Inflammatory macrophage treated with lipopolysaccharide for 1 hour (primary cell): Measurements from ENCODE around the gene OTUB1.
"Not testable (repeated sequence)": the region's sequence is repeated elsewhere in the genome, so short reads cannot be mapped to it uniquely, and the experiment has no call there.

ENCODE experiments used
- DNase-seq, 2 donors: peaks; one replicate each; pipeline ENCODE4 v3.0.0-alpha.2; 2020 to 2022

Gene OTUB1

DNA sequence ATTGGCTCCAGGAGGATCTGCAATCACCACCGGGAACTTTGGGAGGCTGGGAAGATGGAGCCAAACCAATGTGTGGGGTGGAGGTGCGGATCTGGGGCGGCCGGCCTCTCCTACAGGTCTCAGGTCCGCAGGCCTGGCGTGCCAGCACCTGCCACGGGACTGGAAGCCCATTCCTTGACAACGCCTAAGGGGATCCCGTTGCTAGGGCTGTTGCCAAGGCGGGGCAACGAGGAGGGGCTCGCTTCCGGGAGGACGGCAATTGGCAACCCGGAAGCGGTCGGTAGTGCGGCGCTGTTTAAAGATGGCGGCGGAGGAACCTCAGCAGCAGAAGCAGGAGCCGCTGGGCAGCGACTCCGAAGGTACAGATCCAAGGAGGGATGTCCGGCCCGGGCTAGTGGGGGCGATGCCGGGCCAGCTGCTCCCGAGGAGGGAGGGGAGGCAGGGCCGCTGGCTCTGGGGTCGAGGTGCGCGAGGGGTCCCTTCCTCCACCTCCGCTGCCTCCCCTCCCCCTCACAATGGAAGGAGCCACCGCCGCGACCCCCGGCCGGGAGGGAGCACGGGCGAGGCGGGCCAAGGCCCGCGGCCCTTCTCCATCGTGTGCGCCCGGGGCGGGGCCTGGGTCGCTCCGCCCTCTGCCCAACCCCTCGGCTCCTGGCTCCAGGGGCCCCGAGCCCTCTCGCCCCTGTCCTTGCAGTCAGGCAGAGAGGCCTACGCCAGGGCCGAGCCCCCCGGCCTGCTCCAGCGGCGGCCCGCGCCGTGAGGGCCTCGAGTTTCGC lies at the start of gene OTUB1:
TSS of gene OTUB1 (plus strand) at position 283 of the 776 bp plus-strand sequence. CDS start at position 302, 19 bp downstream.
- peak; percentile 81 to 85 for DNase-seq

DNA sequence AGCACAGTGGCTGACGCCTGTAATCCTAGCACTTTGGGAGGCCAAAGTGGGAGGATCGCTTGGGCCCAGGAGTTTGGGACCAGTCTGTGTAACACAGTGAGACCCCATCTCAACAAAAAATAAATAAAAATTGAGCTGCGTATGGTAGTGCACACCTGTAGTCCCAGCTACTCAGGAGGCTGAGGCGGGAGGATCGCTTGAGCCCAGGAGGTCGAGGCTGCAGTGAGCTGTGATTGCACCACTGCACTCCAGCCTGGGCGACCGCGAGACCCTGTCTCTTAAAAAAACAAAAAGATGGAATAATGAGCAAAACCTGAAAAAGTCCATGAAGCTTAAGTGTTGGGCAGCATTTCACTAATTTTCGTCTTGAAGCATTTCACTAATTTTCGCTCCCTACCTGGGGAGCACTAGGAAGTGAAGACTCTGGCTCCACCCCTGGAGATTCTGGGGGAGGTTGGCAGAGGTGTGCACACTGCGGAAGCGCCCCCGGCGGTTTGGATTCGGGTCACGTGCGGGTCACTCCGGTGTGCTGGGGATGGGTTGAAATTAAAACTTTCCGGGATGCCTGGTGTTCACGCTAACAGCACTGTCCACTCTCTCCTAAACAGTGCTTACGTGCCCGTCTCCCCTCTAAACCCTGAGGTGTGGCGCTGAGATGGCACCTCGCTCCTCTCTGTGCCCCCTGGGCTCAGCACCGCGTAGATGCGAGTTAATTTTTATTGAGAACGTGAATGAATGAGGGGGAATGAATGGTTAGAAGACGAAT lies 48.3 kb upstream of the OTUB1 start:
- DNase-seq, result no peak

DNA sequence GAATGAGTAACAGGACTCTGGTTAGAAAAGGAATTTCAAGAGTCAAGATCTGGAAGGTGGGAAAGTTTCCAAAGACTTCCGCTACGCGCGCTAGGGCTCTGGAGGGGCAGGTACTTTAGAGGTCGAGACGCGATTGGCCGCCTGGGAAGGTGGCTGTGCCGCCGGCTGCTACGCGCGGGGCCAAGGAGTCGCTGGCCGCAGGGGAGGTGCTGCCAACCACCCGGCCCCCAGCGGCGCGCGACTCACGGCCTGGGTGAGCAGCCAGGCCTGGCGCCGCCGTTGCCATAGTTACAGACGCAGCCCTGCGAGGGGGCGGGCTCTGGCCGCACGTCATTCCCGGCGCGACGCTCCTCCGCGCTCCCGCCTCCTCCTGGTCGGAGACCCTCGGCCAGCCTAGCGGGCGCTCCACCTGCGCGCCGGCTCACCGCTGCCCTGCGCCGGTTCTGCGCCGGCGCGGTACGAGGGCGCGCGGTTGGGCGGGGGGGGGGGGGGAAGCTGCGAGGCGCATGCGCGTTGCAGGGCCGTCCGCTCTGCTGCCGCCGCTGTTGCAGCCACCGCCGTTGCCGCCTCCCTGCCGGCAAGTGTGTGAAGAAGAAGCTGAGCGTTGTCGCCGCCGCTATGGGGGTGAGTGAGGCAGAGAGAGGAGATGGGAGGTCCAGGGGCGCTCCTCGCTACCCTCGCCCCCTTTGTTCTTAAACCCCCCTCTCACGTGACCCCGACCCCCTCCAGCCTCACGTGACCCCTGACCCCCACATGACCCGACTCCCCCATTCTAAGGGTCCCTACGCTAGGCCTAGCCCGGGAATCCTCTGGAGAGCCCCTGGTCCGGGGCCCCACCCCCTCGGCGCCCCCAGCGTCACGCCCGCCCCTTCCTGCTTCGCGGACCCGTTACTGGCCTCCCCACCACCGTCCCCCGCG lies 47.5 kb upstream of the OTUB1 start, which contains the start of gene NAA40:
TSS of gene NAA40 (plus strand) at position 524 of the 918 bp plus-strand sequence. CDS start at position 619, 95 bp downstream.
- DNase-seq, result peak; percentile 78 to 84

DNA sequence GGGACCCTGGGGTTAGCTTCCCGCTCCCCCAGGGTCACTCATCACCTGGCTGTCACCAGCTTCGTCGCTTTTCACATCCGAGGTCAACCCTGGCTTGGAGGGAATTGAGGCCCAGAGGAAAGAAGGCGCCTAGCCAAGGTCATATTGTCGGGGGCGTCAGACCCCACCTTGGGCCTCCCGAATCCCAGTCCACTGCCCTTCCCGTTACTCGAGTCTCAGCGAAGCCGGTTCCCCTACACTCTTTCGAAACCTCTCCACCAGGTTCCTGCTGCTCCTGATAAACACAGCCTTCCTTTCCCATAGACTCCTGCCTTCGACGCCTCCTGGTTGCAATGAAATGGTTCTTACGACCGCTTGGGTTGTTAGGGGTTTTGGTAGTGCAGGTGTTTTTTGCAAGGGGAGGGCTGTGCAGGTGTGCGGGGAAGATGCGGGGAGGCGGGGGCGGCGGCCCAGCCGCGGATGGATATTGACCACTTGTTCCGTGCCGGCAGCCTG lies 46.8 kb upstream of the OTUB1 start:
- peak in 1 of 2 donors; percentile 15 for DNase-seq

DNA sequence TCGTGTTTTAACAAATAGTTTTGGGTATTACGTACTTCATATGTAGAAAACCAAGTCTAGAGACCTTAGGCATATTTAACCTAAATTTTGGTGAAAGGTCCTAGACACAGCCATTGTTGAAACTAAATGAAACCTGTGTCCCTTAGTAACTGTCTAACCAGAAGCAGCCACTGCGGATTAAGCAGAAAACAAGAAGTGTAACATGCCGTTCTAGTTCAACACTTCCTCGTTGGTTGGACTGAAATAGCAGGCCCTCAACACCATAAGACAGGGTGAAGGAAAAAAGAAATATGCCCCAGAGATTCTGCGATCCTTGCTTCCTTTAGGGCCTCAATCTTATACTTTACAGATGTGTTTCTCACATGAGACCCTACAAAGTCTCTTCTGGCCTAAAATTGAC lies 45.5 kb upstream of the OTUB1 start:
- peak; percentile 32 to 47 for DNase-seq

- no peak for DNase-seq
Measured at GRCh38 chr11:63941901-63942300, 44.3 kb upstream of the OTUB1 start.

GRCh38 chr11:63942803-63943202 lies 43.4 kb upstream of the OTUB1 start:
- DNase-seq, result no peak

GRCh38 chr11:63944987-63945386 lies 41.3 kb upstream of the OTUB1 start:
- DNase-seq, result no peak

DNA sequence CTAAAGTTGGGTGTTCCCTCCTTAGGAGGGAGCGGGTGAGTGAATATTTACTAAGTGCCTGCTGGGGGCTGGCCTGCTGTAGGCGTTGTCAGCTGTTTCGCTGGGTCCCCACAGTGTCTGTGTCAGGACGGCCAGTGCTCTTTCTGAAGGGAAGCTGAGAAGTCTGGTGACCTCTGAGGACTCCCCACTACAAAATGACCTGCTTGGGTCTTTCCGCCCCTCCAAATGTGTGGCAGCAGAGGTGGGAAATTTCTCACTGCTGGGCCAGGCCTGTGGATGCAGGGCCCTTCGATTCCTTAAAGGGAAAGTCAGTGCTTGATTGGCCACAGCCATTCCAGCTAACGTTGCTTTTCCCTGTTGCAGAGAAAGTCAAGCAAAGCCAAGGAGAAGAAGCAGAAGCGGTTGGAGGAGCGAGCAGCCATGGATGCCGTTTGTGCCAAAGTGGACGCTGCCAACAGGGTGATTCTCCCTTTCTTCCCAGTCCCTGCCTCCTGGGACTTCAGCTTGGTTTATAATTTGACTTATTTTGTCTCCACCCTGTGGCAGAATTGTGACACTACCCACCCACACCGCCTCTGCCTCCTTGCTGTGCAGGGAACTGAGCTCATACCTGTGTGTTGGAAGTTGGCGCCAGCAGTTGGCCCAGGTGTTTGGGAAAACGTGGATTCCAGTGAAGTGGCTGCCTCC lies 40.6 kb upstream of the OTUB1 start:
- peak; percentile 36 to 67 for DNase-seq

DNA sequence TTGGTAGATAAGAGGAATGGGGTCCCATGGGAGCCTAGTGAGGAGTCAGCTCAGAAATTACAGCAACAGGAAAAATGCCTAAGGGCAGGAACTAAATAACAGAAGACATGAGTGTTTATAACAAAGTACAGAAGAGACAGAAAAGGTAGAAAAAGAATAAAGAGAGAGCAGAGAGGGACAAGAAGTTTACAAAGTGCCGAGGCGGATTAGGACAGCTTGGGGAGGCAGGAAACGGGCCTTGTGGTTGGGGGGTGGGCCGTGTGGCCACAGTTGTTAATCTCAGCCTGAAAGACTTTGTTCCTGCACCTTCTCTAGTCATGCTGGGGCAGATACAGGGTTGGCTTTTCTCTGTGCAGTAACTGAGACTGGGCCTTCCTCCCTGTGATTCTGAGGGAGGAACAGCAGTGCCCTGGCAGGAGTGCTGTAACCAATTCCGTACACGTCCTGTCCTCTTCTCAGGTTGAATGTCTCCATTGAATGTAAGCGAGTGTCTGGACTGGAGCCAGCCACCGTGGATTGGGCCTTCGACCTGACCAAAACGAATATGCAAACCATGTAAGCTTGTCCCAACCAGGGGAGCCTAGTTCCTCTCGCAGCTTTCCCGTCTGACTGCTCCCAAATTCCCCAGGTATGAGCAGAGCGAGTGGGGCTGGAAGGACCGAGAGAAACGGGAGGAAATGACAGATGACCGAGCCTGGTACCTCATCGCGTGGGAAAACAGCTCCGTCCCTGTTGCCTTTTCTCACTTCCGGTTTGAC lies 34.3 kb upstream of the OTUB1 start:
- DNase-seq, result no peak

- DNase-seq, result no peak
Measured at GRCh38 chr11:63952570-63952969, 33.7 kb upstream of the OTUB1 start.

DNA sequence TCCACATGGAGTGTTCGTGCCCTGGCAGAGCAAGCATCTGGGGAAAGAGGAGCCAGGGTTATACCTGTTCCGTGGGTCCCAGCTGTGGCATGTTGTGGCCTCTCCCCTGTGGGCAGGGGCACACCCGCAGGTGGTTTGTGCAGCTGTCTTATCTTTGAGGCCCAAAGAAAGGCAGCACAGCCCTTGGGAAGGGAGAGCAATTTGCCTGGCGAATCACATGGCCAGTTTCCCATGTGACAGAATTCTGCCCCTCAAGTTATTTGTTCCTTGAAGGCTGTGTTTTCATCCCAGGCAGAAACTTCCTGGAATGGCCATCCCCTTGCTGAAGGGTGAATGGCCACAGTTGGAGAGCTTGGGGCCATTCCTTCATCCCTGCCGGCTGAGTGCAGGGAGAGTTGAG lies 28.2 kb upstream of the OTUB1 start:
- no peak for DNase-seq

DNA sequence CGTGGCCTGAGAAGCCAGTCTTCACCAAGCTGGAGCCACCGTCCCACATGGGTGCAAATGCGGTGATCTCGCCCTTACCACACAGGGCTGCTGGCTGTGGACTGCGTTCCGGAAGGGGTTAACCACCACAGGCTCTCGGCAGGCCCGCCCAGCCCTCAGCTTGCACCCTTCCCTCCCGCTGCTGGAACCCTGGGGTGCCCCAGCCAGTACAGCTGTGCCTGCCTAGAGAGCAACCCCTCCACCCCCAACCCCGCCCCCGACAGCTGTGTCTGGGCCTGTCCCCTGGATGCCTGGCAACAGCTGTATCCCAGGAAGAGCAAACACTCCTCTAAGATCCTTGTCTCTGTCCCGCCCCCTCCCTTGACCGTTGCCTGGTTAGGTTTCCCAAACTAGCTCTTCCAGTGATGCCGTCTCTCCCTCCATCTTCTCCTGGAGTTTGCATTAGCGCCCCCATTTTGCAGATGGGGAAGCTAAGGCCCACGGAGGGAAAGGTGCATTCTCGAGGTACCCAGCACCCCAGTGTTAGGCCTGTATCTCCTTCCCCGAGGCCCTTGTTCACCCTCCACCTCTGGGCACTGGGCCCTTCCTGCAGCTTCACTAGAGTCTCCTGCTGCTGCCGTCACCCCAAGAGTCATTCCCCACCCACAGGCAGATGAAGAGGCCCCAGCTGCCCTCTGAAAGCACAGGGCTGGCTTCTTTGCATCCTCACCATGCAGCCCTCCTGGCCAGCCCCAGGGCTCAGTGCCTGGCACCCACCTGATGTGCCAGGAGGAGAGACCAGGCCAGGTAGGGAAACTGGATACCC lies 24.4 kb upstream of the OTUB1 start:
- no peak for DNase-seq

- not testable (repeated sequence) for DNase-seq
Measured at GRCh38 chr11:63963895-63964294, 22.3 kb upstream of the OTUB1 start.

- DNase-seq, result no peak
Measured at GRCh38 chr11:63966444-63966843, 19.8 kb upstream of the OTUB1 start.

DNA sequence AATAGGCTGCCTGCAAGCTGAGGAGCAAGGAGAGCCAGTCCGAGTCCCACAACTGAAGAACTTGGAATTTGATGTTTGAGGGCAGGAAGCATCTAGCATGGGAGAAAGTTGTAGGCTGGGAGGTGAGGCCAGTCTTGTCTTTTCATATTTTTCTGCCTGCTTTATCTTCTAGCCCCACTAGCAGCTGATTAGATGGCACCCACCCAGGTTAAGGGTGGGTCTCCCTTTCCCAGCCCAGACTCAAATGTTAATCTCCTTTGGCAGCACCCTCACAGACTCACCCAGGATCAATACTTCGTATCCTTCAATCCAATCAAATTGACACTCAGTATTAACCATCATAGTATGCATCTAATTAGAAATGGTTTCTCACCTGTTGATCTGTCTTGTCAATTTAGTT lies 16.8 kb upstream of the OTUB1 start:
- no peak for DNase-seq

GRCh38 chr11:63970902-63971301 lies 15.3 kb upstream of the OTUB1 start:
- peak; percentile 42 to 48 for DNase-seq

- DNase-seq, result not testable (repeated sequence)
Measured at GRCh38 chr11:63973912-63974258, 12.4 kb upstream of the OTUB1 start.

- peak; percentile 100 for DNase-seq
Measured at GRCh38 chr11:63974259-63975143, 11.7 kb upstream of the OTUB1 start, which contains the start of gene COX8A. Gene COX8A (plus strand): TSS chr11:63974620. CDS start chr11:63974681, 61 bp downstream.
